Measurements from ENCODE around the gene GDI1.
A peak's percentile ranks its signal among the peaks of the same experiment; 100 is the strongest.

Gene GDI1

DNA sequence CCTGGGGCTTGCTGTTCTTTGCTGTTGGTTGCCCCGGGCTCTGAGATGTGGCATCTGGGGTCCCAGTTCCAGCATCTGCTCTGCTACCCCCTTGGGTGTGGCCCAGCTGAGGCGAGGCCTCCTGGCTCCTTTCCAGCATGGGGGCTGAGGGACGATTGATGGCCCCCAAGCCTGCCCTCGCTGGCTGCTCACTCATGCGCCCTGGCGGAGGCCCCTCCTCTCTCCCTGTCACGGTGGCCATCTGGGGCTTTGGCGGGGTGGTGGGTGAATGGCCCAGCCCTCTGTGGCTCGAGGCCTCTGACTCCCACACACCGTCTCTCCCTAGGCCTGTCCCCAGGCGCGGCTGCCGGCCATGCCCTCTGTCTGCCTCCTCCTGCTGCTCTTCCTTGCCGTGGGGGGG is 22.9 kb downstream of the GDI1 start:
- H3K36me3 ChIP-seq (ENCODE audit: control insufficient read depth in 2 of 2, insufficient read depth in 1 of 2, low read length in 2 of 2), result peaks cover 0 to 46% of the 10 kb centered on the region in 2 experiments; a peak in 2 of 3 replicates
- CTCF ChIA-PET, result interaction anchor here (0.8 kb wide), 1 partner anchor 142 kb away, joined by 5 read pairs; no protein-coding TSS in a partner anchor
- POLR2A ChIA-PET, result interaction anchor here (1.1 to 2.8 kb wide), 6 partner anchors 17 to 90 kb away, joined by 3 to 15 read pairs (median 6); partner anchors contain the start of gene LAGE3
- TF ChIP-seq ZNF626 (tag by site-specific recombination; IDR thresholded peaks at IDR 0.05) (no peak), SP2 (tag by site-specific recombination; IDR thresholded peaks at IDR 0.05) (peak; percentile 7; the same call in 1 of the 2 replicates), ZNF785 (tag by site-specific recombination; IDR thresholded peaks at IDR 0.05) (no peak), ZFHX2 (tag by site-specific recombination; conservative IDR thresholded peaks at IDR 0.05) (peak; percentile 49), SP7 (tag by site-specific recombination; IDR thresholded peaks at IDR 0.05) (0 out of 2 replicates have a peak, but pooled peaks have one; percentile 19), EGR2 (tag by site-specific recombination; IDR thresholded peaks at IDR 0.05; ENCODE audit: low read depth) (peak; percentile 49), ZNF211 (tag by site-specific recombination; IDR thresholded peaks at IDR 0.05; ENCODE audit: low read depth) (no peak), HOXD13 (CRISPR knock-in tag; IDR thresholded peaks at IDR 0.05; ENCODE audit: borderline replicate concordance) (no peak), ZNF707 (tag by site-specific recombination; IDR thresholded peaks at IDR 0.05) (no peak)
- H3K9me3 ChIP-seq (ENCODE audit: control insufficient read depth, insufficient read depth, low read depth, low read length), result no peaks in the 10 kb centered on the region
- H3K4me1 ChIP-seq (ENCODE audit: control insufficient read depth, insufficient read depth, low read length), result no peaks in the 10 kb centered on the region
- H3K4me3 ChIP-seq (ENCODE audit: low read depth, low read length), result no peak overlapping the region
- H3K27ac ChIP-seq (ENCODE audit: extremely low read depth, low read depth, low read length), result no peak overlapping the region

DNA sequence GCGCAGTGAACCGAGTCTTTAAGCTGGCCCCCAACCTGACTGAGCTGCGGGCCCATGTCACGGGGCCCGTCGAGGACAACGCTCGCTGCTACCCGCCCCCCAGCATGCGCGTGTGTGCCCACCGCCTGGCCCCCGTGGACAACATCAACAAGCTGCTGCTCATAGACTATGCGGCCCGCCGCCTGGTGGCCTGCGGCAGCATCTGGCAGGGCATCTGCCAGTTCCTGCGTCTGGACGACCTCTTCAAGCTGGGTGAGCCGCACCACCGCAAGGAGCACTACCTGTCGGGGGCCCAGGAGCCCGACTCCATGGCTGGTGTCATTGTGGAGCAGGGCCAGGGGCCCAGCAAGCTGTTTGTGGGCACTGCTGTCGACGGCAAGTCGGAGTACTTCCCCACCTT is 23.4 kb downstream of the GDI1 start:
- Histone ChIP-seq H3K4me1 (ENCODE audit: control insufficient read depth, insufficient read depth, low read length) (no peaks in the 10 kb centered on the region), H3K36me3 (ENCODE audit: control insufficient read depth in 2 of 2, insufficient read depth in 1 of 2, low read length in 2 of 2) (peaks cover 0 to 51% of the 10 kb centered on the region in 2 experiments; a peak in 1 of 3 replicates), H3K4me3 (ENCODE audit: low read depth, low read length) (no peak overlapping the region), H3K27ac (ENCODE audit: extremely low read depth, low read depth, low read length) (no peak overlapping the region), H3K9me3 (ENCODE audit: control insufficient read depth, insufficient read depth, low read depth, low read length) (no peaks in the 10 kb centered on the region)
- ChIA-PET POLR2A (interaction anchor here (1.8 kb wide), 1 partner anchor 16 kb away, joined by 8 read pairs; no protein-coding TSS in a partner anchor), CTCF (no interaction called here)
- TF ChIP-seq ZNF670 (tag by site-specific recombination; IDR thresholded peaks at IDR 0.05; ENCODE audit: low read depth), result no peak
- TF ChIP-seq, protein P1, sequence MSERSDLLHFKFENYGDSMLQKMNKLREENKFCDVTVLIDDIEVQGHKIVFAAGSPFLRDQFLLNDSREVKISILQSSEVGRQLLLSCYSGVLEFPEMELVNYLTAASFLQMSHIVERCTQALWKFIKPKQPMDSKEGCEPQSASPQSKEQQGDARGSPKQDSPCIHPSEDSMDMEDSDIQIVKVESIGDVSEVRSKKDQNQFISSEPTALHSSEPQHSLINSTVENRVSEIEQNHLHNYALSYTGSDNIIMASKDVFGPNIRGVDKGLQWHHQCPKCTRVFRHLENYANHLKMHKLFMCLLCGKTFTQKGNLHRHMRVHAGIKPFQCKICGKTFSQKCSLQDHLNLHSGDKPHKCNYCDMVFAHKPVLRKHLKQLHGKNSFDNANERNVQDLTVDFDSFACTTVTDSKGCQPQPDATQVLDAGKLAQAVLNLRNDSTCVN (tag by site-specific recombination; optimal IDR thresholded peaks at IDR 0.05), result no peak
- no peak for TF ChIP-seq SP3 (tag by site-specific recombination; IDR thresholded peaks at IDR 0.05)
- TF ChIP-seq ELK4 (IDR thresholded peaks at IDR 0.05; ENCODE audit: borderline replicate concordance, low read depth, low read length), result no peak
- TF ChIP-seq ZBTB8A (tag by site-specific recombination; IDR thresholded peaks at IDR 0.05), result no peak
- TF ChIP-seq FEZF1 (tag by site-specific recombination; IDR thresholded peaks at IDR 0.05), result no peak
- no peak for TF ChIP-seq BCL11B (tag by site-specific recombination; IDR thresholded peaks at IDR 0.05; ENCODE audit: low read depth)
- no peak for TF ChIP-seq ZFP69B (tag by site-specific recombination; IDR thresholded peaks at IDR 0.05)
- TF ChIP-seq ZNF549 (tag by site-specific recombination; IDR thresholded peaks at IDR 0.05), result no peak
- TF ChIP-seq BCL6B (tag by site-specific recombination; IDR thresholded peaks at IDR 0.05), result no peak
- TF ChIP-seq KLF7 (tag by site-specific recombination; IDR thresholded peaks at IDR 0.05; ENCODE audit: borderline replicate concordance), result no peak

Measured in HEK293 (cell line).